Parathyroid adenoma (tissue), 2 donors: ENCODE measurements around the gene HEATR1.

ENCODE experiments used
- H2AFZ ChIP-seq: fragments of 300-600 bp; sonication (generic); one replicate; pipeline ENCODE4 v1.7.0; 2017; ENCODE audit warnings: antibody characterized with exemption, mild to moderate bottlenecking
- H3K27ac ChIP-seq: fragments of 300-600 bp; sonication (generic); one replicate; pipeline ENCODE4 v1.7.0; 2017
- H3K27me3 ChIP-seq: fragments of 300-600 bp; sonication (generic); one replicate; pipeline ENCODE4 v1.7.0; 2017; ENCODE audit warnings: low read length; ENCODE audit not compliant: control insufficient read depth, insufficient read depth
- H3K36me3 ChIP-seq: fragments of 300-600 bp; sonication (generic); one replicate; pipeline ENCODE4 v1.7.0; 2017; ENCODE audit warnings: low read length; ENCODE audit not compliant: control insufficient read depth, insufficient read depth
- H3K4me1 ChIP-seq: fragments of 300-600 bp; sonication (generic); one replicate; pipeline ENCODE4 v1.7.0; 2017; ENCODE audit warnings: control low read depth
- H3K4me2 ChIP-seq: fragments of 300-600 bp; sonication (generic); one replicate; pipeline ENCODE4 v1.7.0; 2017; ENCODE audit warnings: low read length
- H3K4me3 ChIP-seq: fragments of 300-600 bp; sonication (generic); one replicate; pipeline ENCODE4 v1.7.0; 2017; ENCODE audit warnings: low read depth, low read length
- H3K79me2 ChIP-seq: fragments of 300-600 bp; sonication (generic); one replicate; pipeline ENCODE4 v1.7.0; 2017; ENCODE audit warnings: control low read depth
- H3K9ac ChIP-seq: fragments of 300-600 bp; sonication (generic); one replicate; pipeline ENCODE4 v1.7.0; 2017; ENCODE audit warnings: mild to moderate bottlenecking
- H3K9me3 ChIP-seq: fragments of 300-600 bp; sonication (generic); one replicate; pipeline ENCODE4 v1.7.0; 2017; ENCODE audit warnings: low read length; ENCODE audit not compliant: control insufficient read depth
- TF ChIP-seq, protein P1 (sequence below): fragments of 300-600 bp; sonication (generic); IDR thresholded peaks from one replicate; pipeline ENCODE4 v1.7.0; 2017; ENCODE audit warnings: antibody characterized with exemption, mild to moderate bottlenecking
- donor health status: primary hyperparathyroidism.

The HEATR1 gene

DNA sequence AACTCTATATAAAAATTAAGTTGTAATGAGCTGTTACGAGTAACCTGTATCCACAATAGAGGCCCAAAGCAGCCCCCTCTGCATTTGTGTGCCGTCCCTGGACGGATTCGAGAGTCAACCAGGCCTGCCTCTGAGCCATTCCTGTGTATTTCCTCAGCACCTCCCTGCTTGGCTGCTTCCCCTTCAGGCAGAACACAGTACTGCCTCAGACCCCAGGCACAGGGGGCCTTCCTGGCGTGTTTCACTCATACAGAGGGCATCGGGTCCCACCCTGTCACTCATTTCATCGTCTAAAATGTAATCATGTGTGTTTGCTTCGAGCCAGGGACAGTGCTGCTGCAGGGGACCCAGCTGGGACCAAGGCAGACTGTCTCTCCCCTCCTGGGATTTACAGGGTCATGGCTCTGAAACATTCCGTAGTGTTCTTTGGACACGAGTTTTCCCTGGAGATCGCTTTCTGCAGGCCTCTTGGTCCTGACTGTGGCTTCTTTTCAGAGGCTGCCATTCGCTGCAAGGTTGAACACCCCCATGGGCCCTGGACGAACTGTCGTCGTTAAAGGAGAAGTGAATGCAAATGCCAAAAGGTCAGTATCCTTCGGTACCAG, 61.1 kb downstream of the HEATR1 start:
- H3K9ac ChIP-seq: no peak overlapping the region
- no peak overlapping the region for H2AFZ ChIP-seq
- H3K4me2 ChIP-seq: no peak overlapping the region
- no peaks in the 10 kb centered on the region for H3K27me3 ChIP-seq
- no peaks in the 10 kb centered on the region for H3K9me3 ChIP-seq
- TF ChIP-seq, protein P1, sequence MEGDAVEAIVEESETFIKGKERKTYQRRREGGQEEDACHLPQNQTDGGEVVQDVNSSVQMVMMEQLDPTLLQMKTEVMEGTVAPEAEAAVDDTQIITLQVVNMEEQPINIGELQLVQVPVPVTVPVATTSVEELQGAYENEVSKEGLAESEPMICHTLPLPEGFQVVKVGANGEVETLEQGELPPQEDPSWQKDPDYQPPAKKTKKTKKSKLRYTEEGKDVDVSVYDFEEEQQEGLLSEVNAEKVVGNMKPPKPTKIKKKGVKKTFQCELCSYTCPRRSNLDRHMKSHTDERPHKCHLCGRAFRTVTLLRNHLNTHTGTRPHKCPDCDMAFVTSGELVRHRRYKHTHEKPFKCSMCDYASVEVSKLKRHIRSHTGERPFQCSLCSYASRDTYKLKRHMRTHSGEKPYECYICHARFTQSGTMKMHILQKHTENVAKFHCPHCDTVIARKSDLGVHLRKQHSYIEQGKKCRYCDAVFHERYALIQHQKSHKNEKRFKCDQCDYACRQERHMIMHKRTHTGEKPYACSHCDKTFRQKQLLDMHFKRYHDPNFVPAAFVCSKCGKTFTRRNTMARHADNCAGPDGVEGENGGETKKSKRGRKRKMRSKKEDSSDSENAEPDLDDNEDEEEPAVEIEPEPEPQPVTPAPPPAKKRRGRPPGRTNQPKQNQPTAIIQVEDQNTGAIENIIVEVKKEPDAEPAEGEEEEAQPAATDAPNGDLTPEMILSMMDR: no peak
- no peak overlapping the region for H3K4me3 ChIP-seq
- H3K36me3 ChIP-seq: no peaks in the 10 kb centered on the region
- H3K79me2 ChIP-seq: no peaks in the 10 kb centered on the region
- H3K4me1 ChIP-seq: no peaks in the 10 kb centered on the region
- no peak overlapping the region for H3K27ac ChIP-seq

DNA sequence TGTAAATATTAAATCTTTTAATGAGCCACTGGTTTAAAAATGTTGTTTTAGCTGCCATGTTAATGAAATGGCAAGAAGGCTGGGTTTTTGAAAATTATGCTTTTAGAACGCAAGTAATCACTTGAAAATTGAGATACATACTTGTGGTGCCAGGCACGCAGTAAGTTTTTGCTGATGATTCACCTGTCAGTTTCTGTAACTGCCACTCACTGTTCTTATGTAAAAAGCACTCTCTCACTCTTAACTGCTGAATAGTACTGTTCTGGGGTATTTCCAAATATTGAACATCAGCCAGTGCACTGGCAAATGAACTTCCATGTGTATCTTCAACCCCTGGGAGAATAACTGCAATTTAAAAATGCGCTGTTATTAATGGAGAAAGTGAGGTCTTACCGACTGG, 62.6 kb downstream of the HEATR1 start:
- Histone ChIP-seq H3K9me3 (no peaks in the 10 kb centered on the region), H3K4me3 (no peak overlapping the region), H3K79me2 (no peaks in the 10 kb centered on the region), H3K4me2 (no peak overlapping the region), H3K4me1 (no peaks in the 10 kb centered on the region), H3K27ac (no peak overlapping the region), H3K9ac (no peak overlapping the region), H2AFZ (no peak overlapping the region), H3K27me3 (no peaks in the 10 kb centered on the region), H3K36me3 (no peaks in the 10 kb centered on the region)
- TF ChIP-seq, protein P1: no peak

DNA sequence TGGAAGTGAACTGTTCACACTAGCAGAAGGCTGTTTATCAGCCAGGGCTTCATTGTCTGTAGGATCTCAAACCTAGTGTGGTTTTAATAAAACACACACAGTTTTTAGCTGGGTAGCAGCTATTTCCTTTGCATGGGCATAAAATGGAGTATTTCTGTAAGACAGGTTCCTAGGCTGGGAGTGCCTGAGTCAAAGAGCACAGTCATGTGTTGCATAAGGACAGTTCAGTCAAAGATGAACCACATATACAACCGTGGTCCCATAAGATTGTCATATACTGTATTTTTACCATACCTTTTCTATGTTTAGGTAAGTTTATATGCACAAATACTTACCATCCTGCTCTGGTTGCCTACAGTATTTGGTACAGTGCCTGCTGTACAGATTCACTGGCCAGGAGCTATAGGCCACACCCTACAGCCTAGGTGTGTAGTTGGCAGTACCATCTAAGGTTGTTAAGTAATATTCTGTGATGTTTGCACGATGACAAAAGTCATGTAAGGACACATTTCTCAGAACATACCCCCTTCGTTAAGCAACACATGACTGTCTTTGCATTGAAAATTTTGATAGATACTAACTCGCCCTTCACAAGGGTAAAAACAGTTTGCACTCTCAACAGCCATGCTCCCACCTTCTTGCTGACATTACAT, 63.4 kb downstream of the HEATR1 start:
- no peak overlapping the region for H3K9ac ChIP-seq
- TF ChIP-seq, protein P1: no peak

DNA sequence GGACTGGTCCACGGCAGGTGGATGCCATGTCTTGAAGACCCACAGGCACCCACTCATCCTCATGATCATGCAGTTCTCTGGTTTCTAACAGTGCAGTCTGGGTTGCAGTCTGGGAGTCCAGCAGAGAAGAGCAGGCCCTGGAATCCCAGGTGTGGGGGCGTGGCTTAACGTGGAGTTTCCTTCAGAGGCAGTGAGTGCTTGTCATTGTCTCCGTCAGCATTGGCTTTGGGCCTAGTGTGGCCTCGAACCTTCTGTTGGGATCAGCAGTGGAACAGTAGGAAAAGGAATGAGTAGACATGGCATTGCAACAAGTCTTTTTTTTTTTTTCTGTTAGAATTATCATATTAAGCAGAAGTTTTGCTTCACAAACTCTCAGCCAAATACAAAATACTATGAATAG, 67.8 kb downstream of the HEATR1 start:
- TF ChIP-seq, protein P1: no peak
- H3K4me2 ChIP-seq: no peak overlapping the region
- H3K4me3 ChIP-seq: no peak overlapping the region
- H3K79me2 ChIP-seq: peaks cover 9% of the 10 kb centered on the region
- H3K9me3 ChIP-seq: no peaks in the 10 kb centered on the region
- H3K27ac ChIP-seq: no peak overlapping the region
- no peak overlapping the region for H2AFZ ChIP-seq
- no peaks in the 10 kb centered on the region for H3K27me3 ChIP-seq
- no peaks in the 10 kb centered on the region for H3K36me3 ChIP-seq
- H3K9ac ChIP-seq: no peak overlapping the region
- H3K4me1 ChIP-seq: no peaks in the 10 kb centered on the region

More for the DNA sequence above, 63.4 kb downstream of the HEATR1 start:
- Histone ChIP-seq H3K4me1 (no peaks in the 10 kb centered on the region), H3K36me3 (no peaks in the 10 kb centered on the region), H3K9me3 (no peaks in the 10 kb centered on the region), H3K79me2 (no peaks in the 10 kb centered on the region), H3K27ac (no peak overlapping the region), H3K27me3 (no peaks in the 10 kb centered on the region), H2AFZ (no peak overlapping the region), H3K4me3 (no peak overlapping the region), H3K4me2 (no peak overlapping the region)

DNA sequence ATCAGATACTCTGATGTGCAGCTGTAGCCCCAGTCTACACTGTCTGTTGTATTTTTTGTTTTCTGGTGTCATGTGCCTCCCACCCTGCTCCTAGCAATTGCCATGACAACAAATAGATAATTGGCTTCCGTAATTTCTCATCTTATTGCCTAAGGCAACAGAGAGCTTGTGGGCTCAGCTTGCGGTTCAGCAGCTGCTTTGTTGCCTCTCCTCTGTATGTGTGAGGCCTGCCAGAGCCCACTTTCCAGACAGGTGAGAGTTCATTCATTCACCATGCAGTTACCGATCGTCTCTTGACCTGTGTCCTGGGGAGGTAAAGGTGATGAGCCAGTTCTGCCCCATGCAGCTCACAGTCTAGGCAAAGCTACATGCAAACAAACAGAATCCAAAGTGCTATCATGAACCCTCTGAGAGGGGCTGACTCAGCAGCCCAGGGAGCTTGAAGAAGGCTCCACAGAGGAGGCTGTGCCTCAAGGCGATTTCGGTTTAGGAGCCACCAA, 68.6 kb downstream of the HEATR1 start:
- H3K79me2 ChIP-seq: peaks cover 9% of the 10 kb centered on the region
- no peak overlapping the region for H3K9ac ChIP-seq
- H3K36me3 ChIP-seq: no peaks in the 10 kb centered on the region
- no peaks in the 10 kb centered on the region for H3K9me3 ChIP-seq
- H3K27me3 ChIP-seq: no peaks in the 10 kb centered on the region
- no peak overlapping the region for H3K27ac ChIP-seq
- no peak overlapping the region for H3K4me2 ChIP-seq
- no peak overlapping the region for H2AFZ ChIP-seq
- no peak overlapping the region for H3K4me3 ChIP-seq
- TF ChIP-seq, protein P1: no peak
- no peaks in the 10 kb centered on the region for H3K4me1 ChIP-seq
